Panc1 (cell line): Measurements from ENCODE around the gene F2.

ENCODE experiments used
- SIN3A ChIP-seq: IDR thresholded peaks from 2 replicates; pipeline ENCODE4 v1.6.1; 2012; ENCODE audit warnings: low read depth, mild to moderate bottlenecking, low read length, moderate library complexity, borderline replicate concordance; ENCODE audit not compliant: insufficient read depth
- TF ChIP-seq, protein P1 (sequence below): fragments of 450-650 bp; IDR thresholded peaks from 2 replicates; pipeline ENCODE4 v1.5.1; 2017; ENCODE audit warnings: mild to moderate bottlenecking

DNA sequence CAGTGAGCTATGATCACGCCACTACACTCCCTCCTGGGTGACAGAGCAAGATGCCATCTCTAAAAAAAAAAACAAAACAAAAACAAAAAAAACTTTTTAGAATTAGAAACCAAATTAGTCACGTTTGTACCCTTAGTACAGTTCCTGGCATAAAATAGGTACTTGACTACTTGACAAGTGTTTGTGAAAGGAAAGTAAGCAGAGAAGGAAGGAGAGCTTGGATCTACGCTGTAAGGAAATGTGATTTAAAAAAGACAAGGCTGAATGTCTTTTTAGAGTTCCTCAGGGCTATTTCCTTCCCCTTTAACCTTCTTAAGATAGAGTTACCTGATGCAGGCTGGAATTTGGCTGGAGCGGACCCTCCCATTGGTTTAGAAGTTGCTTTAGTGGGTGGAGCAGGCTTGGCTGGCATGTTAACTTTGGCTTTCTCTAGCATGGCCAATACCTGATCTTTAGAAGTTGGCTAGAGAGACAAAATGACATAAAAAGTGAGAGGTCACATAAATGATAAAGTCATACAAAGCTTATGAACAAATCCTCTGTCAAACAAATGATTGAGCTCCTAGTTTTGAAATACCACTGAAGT, 50.7 kb downstream of the F2 start:
- TF ChIP-seq SIN3A = no peak
- TF ChIP-seq, protein P1, sequence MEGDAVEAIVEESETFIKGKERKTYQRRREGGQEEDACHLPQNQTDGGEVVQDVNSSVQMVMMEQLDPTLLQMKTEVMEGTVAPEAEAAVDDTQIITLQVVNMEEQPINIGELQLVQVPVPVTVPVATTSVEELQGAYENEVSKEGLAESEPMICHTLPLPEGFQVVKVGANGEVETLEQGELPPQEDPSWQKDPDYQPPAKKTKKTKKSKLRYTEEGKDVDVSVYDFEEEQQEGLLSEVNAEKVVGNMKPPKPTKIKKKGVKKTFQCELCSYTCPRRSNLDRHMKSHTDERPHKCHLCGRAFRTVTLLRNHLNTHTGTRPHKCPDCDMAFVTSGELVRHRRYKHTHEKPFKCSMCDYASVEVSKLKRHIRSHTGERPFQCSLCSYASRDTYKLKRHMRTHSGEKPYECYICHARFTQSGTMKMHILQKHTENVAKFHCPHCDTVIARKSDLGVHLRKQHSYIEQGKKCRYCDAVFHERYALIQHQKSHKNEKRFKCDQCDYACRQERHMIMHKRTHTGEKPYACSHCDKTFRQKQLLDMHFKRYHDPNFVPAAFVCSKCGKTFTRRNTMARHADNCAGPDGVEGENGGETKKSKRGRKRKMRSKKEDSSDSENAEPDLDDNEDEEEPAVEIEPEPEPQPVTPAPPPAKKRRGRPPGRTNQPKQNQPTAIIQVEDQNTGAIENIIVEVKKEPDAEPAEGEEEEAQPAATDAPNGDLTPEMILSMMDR = no peak
